GM19397 (cell line): ENCODE data around the gene DNAL4.
"Not testable (repeated sequence)": the region's sequence is repeated elsewhere in the genome, so short reads cannot be mapped to it uniquely, and the experiment has no call there.

Experiments used
- ATAC-seq: cut with Tn5 transposase; IDR thresholded peaks from one replicate; pipeline ENCODE4 v1.9.1; 2021; ENCODE audit warnings: mild to moderate bottlenecking, moderate library complexity; ENCODE audit not compliant: unreplicated experiment

DNAL4 gene

DNA sequence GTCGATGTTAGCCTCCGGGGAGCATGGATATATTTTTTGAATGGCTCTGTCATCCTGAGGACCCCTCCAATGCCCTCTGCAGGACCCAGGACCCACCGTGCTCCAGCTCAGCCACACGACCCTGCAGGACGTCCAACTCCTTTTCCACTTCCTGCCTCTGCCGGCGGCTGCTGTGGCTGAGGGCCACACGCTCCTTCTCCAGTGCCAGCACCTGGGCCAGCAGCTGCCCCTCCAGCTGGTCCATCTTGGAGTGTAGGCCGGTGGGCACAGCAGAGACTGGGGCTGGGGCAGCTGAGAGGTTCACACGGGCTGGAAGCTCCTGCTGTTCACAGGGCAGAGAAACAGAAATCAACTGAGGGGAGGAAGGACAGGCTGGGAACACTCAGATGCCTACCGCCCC is 34.2 kb upstream of the DNAL4 start:
- ATAC-seq: no peak

DNA sequence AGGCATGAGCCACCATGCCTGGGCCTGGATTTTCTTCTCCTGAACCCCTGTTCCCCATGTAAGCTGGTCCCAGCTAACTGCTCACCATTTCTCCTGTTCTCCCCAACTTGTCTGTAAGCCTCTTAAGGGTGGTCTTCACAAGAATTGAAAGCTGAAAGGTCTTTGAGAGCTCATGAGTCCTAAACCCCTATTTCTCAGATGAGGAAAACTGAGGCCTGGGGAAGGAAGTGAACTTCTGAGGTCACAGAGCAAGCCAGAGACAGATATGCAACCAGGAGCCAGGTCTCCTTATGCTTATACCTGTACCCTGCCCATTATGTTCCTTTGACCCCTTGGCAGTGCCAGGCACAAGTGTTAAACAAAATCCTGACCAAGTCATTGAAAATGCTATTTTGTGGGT is 33.6 kb upstream of the DNAL4 start:
- no peak for ATAC-seq

DNA sequence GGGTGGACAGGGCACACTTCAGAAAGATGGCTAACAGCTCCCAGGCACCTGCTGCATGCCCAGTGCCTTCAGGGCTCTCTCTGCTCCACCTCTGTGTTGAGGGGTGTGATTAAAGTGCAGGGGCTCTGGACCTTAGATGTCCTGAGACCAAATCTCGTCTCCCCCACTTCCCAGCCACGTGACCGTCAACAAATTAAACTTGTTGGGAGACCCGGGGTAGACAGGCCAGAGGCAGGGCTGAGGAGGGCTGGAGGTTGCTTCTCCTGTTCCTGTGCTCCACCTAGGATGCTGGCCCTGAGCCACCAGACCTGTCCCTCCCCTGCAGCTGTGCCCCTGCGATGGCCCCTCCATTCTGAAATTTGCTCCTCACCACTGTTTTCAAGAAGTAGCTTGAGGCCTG is 32.9 kb upstream of the DNAL4 start:
- ATAC-seq: no peak

DNA sequence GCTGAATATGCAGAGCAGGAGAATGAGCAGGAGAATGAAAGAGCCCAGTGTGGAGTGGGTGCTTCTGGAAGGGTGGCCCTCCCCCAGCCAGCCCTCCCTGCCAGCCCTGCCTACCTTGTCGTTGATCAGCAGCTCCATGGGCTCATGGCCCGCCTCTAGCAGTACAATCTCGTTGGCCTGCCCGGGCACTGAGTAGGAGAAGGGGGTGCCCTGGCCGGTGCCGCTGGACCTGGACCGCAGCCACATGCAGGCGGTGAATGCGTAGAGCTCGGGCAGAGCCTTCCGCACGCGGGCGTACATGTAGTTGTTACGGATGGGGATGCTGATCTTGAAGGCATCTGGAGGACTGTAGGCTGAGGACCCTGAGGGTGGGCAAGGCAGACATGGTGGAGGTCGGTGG is 32.4 kb upstream of the DNAL4 start:
- no peak for ATAC-seq

DNA sequence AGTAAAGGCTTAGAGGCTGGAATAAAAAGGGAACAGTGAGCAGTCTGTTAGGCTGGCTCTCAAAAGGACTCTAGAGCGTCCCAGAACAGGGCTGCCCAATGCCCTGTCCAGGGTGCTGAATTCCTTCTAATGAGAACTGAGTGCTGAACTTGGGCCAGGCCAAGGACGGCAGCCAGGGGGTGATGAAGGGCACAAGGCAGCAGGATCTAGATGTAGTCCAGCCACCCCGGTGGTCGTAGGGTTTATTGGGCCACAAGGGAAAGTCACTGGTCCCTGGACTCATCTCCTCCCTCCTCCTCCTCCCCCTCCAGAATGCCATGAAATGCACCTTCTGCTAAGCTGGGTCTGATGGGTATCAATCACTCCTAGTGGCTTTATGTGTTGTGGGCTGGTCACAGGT is 30.6 kb upstream of the DNAL4 start:
- ATAC-seq: no peak

DNA sequence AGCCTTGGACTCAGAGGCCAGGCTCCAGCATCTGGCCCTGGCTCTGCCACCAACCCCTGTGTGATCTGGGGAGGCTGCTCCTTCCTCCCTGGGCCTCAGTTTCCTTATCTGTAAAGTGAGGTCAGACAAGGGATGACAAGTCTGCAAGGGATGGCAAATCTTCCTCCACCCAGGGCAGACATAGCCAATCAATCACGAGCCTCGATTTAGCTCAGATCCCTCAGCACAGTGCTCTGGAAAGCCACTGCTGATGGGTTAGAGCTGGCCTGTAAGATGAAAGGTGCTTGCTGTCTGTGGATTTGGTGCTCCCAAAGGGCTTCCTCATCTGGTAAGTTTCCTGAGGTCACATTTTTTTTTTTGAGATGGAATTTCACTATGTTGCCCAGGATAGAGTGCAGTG is 29.7 kb upstream of the DNAL4 start:
- ATAC-seq: no peak

DNA sequence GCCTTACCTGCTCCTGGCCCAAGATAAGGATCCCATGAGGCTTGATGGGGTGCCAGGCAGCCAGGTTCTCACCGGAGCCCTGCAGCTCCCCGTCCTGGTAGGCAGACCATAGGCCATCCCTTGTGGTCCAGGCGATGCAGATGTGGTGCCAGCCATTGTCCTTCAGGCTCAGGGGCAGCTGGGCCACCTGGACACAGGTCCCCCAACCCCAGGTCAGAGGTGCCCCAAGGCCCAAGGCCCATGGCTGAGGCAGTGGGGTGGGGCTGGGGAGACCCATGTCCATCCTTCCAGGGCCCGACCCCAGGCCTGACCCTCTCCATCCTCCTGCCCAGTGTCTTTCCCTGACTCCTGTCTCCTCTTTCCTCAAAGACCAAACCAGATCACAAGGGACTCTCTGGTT is 29.1 kb upstream of the DNAL4 start:
- no peak for ATAC-seq

DNA sequence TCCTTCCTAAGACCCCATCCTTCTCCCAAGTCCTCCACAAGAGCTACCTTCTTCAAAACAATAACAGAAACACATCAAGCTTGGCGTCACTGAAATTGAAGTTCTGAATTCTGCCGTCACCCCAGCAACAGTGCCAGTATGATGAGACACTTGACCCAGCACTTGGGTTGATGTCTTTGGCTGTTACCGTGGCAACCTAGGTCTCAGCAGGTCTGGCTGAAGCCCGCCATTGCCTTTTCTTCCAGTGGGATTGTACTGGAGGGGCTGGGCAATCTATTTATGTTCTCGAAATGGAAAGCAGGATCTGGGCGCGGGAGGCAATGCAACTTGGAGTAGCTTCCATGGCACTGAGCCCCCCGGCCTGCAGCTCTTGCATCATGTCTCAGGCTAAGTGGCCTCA is 26.1 kb upstream of the DNAL4 start:
- ATAC-seq: no peak

DNA sequence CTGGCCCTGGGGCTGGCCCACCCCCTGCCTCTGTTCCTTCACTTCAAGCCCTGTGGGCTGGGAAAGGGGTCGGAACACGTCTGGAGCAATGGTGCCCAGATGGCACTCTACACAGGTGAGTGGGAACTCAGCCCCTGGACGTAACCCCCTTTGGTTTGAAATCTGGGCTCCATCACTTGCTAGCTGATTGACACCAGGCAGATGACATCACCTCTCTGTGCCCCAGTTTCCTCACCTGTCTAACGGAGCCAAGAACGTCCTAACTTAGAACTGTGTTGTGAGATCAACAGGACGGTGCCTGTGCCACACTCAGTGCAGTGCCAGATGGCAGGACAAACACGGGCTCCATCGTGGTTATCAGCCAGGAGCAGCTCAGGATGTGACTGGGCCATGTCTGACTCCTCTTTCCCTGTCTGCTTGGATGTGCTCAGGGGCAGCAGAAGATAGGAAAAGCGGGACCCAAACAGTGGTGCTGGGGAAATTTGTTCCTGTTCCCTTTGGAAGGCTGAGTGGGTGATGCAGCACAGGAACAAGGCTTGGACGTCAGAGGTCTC is 25.5 kb upstream of the DNAL4 start:
- no peak for ATAC-seq

DNA sequence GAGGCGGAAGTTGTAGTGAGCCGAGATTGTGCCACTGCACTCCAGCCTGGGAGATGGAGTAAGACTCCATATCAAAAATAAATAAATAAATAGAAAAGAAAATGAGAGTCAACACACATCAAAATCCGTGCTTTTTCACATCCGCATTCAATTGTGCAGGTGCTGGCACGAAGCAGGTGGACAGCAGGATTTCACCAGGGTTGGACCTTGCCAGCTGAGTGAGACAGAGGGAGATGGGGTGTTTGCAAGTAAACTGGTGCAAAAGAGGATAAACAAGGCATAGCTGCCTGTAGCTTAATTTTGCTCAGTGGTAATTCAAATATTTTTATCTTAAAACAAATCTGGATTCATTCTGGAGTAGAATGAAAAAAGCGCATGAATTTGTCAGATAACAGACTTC is 23.3 kb upstream of the DNAL4 start:
- no peak for ATAC-seq

DNA sequence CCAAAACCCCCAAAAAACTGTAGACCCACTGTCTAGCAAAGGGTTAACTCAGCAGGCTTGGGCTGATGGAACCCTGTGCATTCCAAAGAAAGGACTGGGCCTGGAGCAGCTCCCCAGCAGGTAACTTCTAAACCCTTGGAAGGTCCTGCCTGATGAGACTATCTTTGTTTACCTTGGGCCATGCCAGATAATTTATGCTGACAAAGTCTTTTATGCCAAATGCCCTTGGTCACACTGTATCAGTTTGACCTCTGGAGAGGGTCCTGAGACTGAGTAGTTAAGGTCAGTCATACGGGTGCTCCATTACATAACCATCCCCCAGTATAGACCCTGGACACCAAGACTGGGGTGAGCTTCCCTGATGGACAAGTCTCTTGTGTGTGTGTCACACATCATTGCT is 21.9 kb upstream of the DNAL4 start:
- ATAC-seq: no peak

DNA sequence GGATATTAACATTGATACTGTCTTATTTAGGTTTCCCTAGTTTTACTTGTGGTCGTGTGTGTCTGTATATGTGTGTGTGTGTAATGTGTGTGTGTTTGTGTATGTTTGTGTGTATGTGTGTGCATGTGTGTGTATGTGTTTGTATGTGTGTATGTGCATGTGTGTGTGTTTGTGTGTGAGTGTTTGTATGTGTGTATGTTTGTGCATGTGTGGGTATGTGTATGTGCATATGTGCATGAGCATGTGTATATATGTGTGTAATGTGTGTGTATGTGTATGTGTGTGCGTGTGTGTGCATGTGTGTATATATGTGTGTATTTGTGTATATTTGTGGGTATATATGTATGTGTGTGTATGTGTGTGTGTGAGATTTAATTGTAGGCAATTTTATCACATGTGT is 17.3 kb upstream of the DNAL4 start:
- no peak for ATAC-seq

DNA sequence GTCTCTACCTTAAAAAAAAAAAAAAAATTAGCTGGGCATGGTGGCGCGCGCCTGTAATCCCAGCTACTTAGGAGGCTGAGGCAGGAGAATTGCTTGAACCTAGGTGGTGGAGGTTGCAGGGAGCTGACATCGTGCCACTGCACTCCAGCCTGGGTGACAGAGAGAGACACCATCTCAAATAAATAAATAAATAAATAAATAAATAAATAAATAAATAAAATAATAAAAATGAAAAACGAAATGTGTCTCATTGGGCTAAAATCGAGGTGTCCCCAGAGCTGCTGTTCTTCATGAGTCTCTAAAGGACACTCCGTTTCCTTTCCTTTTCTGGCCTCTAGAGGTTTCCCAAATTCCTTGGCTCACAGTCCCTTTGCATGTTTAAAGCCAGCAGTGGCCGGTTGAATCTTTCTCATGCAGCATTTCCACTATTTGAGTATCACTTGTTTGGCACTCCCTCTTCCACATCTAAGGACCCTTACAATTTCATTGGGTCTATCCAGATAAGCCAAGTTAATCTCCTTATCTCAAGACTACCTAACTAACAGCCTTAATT is 11.2 kb upstream of the DNAL4 start:
- ATAC-seq: not testable (repeated sequence)

DNA sequence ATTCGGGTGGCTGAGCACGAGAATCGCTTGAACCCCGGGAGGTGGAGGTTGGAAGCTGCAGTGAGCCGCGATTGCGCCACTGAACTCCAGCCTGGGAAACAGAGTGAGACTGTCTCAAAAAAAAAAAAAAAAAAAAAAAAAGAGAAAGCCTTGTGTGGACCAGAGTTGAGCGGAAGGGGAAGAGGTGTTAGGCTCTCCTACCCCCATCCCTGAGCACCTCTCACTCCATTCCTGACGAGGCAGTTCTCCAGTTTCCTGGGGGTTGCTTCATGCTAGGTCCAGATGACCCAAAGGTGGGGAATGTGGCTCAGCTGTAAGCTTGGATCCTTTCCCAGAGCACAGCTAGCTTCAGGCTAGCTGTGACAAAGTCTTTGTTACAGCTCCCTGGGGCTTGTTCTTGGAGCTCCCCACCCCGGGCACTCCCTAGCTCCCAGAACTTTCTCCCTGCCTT is 8.8 kb upstream of the DNAL4 start:
- ATAC-seq: no peak

DNA sequence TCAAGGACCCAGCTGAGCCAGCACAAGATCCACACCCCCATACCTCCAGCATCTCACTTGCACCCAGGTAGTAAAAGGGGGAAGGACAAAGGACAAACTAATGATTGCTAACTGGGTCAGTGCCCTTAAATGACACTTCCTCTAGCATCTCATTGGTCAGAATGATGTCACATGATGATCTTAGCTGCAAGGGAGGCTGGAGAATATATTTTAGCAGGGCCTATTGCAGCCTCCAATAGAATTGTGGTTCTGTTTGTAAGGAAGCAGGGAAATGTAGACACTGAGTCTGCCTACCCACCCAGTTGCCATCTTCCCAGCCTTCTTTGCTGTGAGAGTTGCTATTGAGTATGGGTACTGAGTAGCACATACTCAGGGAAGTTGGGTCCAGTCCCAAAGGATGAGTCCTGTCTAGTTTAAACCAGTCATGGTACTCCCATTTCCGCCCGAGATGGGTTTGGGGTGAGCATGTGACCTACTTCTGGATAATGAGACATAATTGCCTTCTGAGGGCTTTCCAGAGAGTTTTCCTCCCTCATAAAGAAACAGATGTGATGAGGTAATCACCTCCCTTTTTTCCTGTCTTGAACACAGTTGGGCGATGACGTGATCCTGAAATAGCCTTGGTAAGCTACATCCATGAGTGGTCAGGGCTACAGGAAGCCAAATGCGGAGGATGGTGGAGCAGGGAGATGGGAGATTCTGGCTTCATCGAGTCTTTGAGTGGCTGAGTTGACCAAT is 5.5 kb upstream of the DNAL4 start:
- ATAC-seq: no peak

DNA sequence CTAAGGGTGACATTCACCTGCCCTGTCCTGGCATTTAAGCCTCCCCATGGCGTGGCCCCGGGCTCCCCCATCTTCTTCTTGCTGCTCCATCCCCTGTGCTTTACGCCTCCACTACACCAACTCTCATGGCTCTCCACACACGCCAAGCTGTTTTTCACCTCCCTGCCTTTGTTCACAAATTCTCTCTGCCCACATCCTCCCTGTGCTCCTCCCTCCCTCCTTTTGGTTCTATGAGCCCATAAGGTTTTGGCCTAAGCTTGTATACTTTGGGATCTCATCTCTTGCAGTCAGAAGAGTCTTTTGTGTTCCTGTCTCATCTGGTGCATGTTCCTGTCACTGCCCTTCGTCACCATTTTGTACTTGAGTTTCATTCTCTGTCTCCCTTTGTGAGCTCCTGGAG is 4.6 kb upstream of the DNAL4 start:
- ATAC-seq: no peak

DNA sequence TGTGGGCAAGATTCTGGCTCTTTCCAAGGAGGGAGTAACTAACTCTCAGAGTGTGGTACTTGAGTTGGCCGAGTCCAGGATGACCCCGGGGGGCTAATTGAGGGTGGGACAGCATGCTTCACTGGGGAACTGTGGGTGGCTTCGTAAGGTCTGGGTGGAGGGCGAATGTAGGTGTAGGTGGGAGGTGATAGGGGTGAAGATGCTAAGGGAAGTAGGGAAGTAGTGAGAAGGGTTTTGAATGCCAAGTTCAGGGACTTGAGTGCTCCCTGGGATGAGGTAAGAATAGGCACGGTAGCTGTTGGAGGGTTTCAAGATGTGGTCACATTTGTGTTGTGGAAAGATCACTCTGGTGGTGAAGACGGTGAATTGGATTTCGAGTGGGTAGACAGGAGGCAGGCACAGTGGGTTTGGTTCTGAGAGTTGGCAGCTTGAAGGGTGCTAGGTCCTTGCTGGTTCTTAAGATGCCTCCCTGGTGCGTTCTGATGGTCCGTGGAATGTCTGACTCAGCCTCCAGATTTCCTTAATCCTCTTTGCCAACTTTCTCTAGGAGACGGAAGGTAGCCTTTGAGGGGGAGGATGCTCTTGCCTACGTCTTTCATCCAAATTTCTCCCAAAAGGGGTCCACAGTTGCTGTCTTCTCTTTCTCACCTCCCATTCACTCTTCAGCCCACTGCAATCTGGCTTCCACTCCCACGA is 2.5 kb upstream of the DNAL4 start:
- ATAC-seq: no peak

DNA sequence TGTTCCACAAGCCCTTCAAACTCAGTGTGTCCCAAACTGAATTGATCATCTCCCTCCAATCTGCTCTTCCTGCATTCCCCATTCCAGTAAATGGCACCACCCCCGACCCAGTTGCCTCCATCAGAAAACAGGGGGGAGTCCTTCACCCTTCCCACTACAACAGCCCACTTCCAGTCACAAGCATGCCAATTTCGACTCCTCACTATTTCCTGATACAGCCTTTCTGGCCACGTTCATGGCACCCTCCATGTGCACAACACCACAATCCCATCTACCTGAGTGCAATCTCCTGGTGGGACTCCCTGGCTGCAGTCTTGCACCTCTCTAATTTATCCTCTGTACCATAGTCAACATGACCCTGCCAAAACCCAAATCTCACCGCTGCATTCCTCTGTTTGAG is 1.6 kb upstream of the DNAL4 start:
- no peak for ATAC-seq

DNA sequence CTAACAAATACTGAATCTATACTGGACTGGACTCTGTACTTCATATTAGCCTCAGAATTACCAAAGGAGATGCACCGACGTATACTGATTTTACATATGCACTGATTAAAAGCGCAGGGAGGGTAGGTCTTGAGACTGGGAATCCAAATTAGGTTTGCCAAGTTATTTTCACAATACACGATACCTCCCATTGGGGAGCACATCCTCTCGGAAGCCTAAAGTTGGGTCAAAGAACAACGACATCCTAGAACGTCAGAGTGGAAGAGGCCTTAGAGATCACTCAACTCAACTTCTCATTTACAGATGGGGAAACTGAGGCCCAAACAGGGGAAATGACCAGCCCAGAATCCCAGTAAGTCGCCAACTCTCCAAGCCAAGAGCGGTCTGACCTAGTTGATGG is 626 bp downstream of the DNAL4 start:
- ATAC-seq: no peak

DNA sequence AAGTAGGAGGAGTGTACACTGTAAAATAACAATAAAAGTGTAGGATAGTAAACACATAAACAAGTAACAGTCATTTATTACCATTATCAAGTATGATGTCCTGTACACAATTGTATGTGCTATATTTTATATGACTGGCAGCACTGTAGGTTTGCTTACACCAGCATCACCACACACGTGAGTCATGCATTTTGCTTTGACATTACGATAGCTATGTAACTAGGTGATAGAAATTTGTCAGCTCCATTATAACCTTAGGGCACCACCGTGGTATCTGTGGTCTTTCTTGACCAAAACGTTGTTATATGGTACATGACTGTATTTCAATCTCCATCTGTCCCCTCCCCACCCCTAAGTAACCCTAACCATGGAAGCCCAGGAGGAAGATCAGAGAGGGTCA is 1.1 kb downstream of the DNAL4 start:
- no peak for ATAC-seq

DNA sequence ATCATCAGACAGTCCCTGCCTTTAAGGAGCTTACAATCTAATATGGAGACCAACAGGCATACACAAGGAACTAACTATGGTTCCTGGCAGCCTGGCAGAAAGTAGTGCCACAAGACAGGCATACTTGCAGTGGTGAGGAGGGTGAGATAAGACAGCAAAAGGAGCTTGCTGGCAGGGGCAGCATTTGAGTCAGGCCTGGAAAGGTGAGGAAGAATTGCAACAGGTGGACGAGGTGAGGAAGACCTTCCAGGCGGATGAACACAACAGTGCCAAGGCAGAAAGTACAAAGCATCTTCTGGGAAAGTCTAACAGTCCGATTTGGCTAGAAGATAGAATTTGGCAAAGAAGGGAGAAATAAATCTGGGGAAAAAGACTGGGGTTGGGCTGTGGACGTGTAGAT is 4.3 kb downstream of the DNAL4 start:
- ATAC-seq: no peak

DNA sequence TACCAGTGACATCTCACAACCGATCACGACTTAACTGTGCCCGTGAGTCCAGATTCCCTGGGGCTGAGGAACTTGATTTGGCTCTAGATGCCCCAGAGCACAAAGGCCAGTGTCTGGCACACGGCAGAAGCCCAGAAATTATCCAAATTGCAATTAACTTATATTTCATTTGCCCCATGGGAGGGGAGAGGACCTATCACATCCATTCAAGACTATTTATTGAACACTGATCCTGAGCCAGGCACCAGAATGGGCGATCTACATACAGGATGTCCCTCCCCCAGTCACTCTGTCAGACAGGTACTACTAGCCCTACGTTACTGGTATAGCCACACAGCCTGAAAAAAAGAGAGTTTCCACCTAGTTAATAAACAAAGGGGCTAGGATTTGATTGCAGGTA is 5.1 kb downstream of the DNAL4 start:
- no peak for ATAC-seq
